HFFc6 (cell line): ENCODE results near the gene KLHDC9. TPM values are rescaled to one million over a fixed set of nuclear protein-coding genes. Genes with fewer than 3 reads are reported as not detected.
"Not testable (repeated sequence)": the region's sequence is repeated elsewhere in the genome, so short reads cannot be mapped to it uniquely, and the experiment has no call there.

Experiments used
- DNase-seq: peaks from one replicate; pipeline ENCODE4 v3.0.0-alpha.2; 2018
- H3K27ac Mint-ChIP-seq: 2 replicates; pipeline ENCODE4 v1.8.0; 2020; ENCODE audit warnings: mild to moderate bottlenecking, mixed read lengths
- H3K27me3 Mint-ChIP-seq: 2 replicates; pipeline ENCODE4 v1.8.0; 2021; ENCODE audit warnings: mild to moderate bottlenecking, moderate library complexity, mixed read lengths; ENCODE audit not compliant: insufficient read depth
- H3K36me3 Mint-ChIP-seq: 2 replicates; pipeline ENCODE4 v1.8.0; 2021; ENCODE audit warnings: low read depth, mixed read lengths
- H3K4me1 Mint-ChIP-seq: 2 replicates; pipeline ENCODE4 v1.8.0; 2020; ENCODE audit warnings: low read depth, mixed read lengths
- H3K4me3 Mint-ChIP-seq: 2 replicates; pipeline ENCODE4 v1.8.0; 2020; ENCODE audit warnings: mild to moderate bottlenecking, moderate library complexity, mixed read lengths
- H3K9me3 Mint-ChIP-seq: 2 replicates; pipeline ENCODE4 v1.8.0; 2020; ENCODE audit warnings: mild to moderate bottlenecking, mixed read lengths
- CTCF ChIP-seq: fragments of 200-600 bp; sonication (generic); IDR thresholded peaks from 2 replicates; pipeline ENCODE4 v1.5.0; 2021; ENCODE audit warnings: antibody characterized with exemption, mild to moderate bottlenecking
- total RNA-seq, 6 experiments: library from RNA; stranded (reverse); fragmentation: NEBNext Ultra II Directional; extraction: Animal tissue kit (Norgen Biotek cat#: 25700); gene quantifications; 2 replicates in 1 of 6; 3 replicates in 5 of 6; pipeline ENCODE4 v1.2.3, GENCODE V29; 2021

Gene KLHDC9
- total RNA-seq, 6 experiments from 2014 or later, result 1.3 to 2.7 (median 2.1) TPM

GRCh38 chr1:161111527-161111926 lies 13.4 kb downstream of the KLHDC9 start:
- no peak for TF ChIP-seq CTCF
- no peaks in the 10 kb centered on the region; the same call in 1 of the 2 replicates for H3K27me3 Mint-ChIP-seq
- no peak for DNase-seq
- H3K4me3 Mint-ChIP-seq, result no peak overlapping the region
- peaks cover 7% of the 10 kb centered on the region for H3K36me3 Mint-ChIP-seq
- H3K9me3 Mint-ChIP-seq, result no peaks in the 10 kb centered on the region
- H3K4me1 Mint-ChIP-seq, result peaks cover 41% of the 10 kb centered on the region
- H3K27ac Mint-ChIP-seq, result no peak overlapping the region

GRCh38 chr1:161113915-161114314 lies 15.8 kb downstream of the KLHDC9 start:
- Mint-ChIP-seq H3K4me1 (peaks cover 56% of the 10 kb centered on the region), H3K27ac (peak overlapping the region; percentile 4; the same call in 1 of the 2 replicates), H3K36me3 (peaks cover 13% of the 10 kb centered on the region; the same call in 1 of the 2 replicates), H3K4me3 (no peak overlapping the region), H3K9me3 (no peaks in the 10 kb centered on the region), H3K27me3 (no peaks in the 10 kb centered on the region; the same call in 1 of the 2 replicates)
- DNase-seq, result no peak
- TF ChIP-seq CTCF, result no peak

GRCh38 chr1:161114556-161114955 lies 16.4 kb downstream of the KLHDC9 start:
- Mint-ChIP-seq H3K9me3 (no peaks in the 10 kb centered on the region), H3K4me3 (no peak overlapping the region), H3K27me3 (no peaks in the 10 kb centered on the region; the same call in 1 of the 2 replicates), H3K27ac (peak overlapping the region; percentile 98), H3K4me1 (peaks cover 62% of the 10 kb centered on the region), H3K36me3 (peaks cover 13% of the 10 kb centered on the region; the same call in 1 of the 2 replicates)
- DNase-seq, result no peak
- no peak for TF ChIP-seq CTCF

GRCh38 chr1:161115132-161115711 lies 17.1 kb downstream of the KLHDC9 start:
- DNase-seq, result peak; percentile 76
- peaks cover 69% of the 10 kb centered on the region for H3K4me1 Mint-ChIP-seq
- peak overlapping the region; percentile 98 for H3K27ac Mint-ChIP-seq
- no peak for TF ChIP-seq CTCF
- H3K27me3 Mint-ChIP-seq, result no peaks in the 10 kb centered on the region; the same call in 1 of the 2 replicates
- H3K36me3 Mint-ChIP-seq, result peaks cover 13% of the 10 kb centered on the region; the same call in 1 of the 2 replicates
- H3K9me3 Mint-ChIP-seq, result no peaks in the 10 kb centered on the region
- peak overlapping the region; percentile 50 for H3K4me3 Mint-ChIP-seq

- Mint-ChIP-seq H3K4me3 (peak overlapping the region; percentile 50), H3K4me1 (peaks cover 71% of the 10 kb centered on the region), H3K36me3 (peaks cover 13% of the 10 kb centered on the region; the same call in 1 of the 2 replicates), H3K27ac (peak overlapping the region; percentile 98)
- H3K27me3 Mint-ChIP-seq, DNase-seq, H3K9me3 Mint-ChIP-seq: not testable (repeated sequence)
Observed at GRCh38 chr1:161115961-161116360, 17.8 kb downstream of the KLHDC9 start.

- H3K36me3 Mint-ChIP-seq, result peaks cover 13% of the 10 kb centered on the region; the same call in 1 of the 2 replicates
Observed at GRCh38 chr1:161117759-161118581, 19.8 kb downstream of the KLHDC9 start, which contains the start of the genes NIT1 and PFDN2. Gene NIT1, plus strand, starts transcription at chr1:161118105. Its CDS starts 72 bp downstream, at chr1:161118177. Gene PFDN2, minus strand, starts transcription at chr1:161118037. Its CDS starts 11 bp downstream, at chr1:161118026.

More at GRCh38 chr1:161117759-161118581, 19.8 kb downstream of the KLHDC9 start, which contains the start of the genes NIT1 and PFDN2:
- no peaks in the 10 kb centered on the region for H3K9me3 Mint-ChIP-seq
- no peaks in the 10 kb centered on the region; the same call in none of the 2 replicates for H3K27me3 Mint-ChIP-seq
- H3K4me3 Mint-ChIP-seq, result peak within 1 kb of the TSS; percentile 97
- DNase-seq, result peak; percentile 74
- peak within 1 kb of the TSS; percentile 98 for H3K27ac Mint-ChIP-seq
- H3K4me1 Mint-ChIP-seq, result peaks cover 63% of the 10 kb centered on the region
- no peak for TF ChIP-seq CTCF
